Measurements from ENCODE around the gene FHIP2A.
A peak's percentile ranks its signal among the peaks of the same experiment; 100 is the strongest.
"Not testable (repeated sequence)": the region's sequence is repeated elsewhere in the genome, so short reads cannot be mapped to it uniquely, and the experiment has no call there.

FHIP2A gene, protein sequence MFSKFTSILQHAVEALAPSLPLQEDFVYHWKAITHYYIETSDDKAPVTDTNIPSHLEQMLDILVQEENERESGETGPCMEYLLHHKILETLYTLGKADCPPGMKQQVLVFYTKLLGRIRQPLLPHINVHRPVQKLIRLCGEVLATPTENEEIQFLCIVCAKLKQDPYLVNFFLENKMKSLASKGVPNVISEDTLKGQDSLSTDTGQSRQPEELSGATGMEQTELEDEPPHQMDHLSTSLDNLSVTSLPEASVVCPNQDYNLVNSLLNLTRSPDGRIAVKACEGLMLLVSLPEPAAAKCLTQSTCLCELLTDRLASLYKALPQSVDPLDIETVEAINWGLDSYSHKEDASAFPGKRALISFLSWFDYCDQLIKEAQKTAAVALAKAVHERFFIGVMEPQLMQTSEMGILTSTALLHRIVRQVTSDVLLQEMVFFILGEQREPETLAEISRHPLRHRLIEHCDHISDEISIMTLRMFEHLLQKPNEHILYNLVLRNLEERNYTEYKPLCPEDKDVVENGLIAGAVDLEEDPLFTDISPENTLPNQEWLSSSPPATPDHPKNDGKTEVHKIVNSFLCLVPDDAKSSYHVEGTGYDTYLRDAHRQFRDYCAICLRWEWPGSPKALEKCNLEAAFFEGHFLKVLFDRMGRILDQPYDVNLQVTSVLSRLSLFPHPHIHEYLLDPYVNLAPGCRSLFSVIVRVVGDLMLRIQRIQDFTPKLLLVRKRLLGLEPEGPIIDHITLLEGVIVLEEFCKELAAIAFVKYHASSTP

DNA sequence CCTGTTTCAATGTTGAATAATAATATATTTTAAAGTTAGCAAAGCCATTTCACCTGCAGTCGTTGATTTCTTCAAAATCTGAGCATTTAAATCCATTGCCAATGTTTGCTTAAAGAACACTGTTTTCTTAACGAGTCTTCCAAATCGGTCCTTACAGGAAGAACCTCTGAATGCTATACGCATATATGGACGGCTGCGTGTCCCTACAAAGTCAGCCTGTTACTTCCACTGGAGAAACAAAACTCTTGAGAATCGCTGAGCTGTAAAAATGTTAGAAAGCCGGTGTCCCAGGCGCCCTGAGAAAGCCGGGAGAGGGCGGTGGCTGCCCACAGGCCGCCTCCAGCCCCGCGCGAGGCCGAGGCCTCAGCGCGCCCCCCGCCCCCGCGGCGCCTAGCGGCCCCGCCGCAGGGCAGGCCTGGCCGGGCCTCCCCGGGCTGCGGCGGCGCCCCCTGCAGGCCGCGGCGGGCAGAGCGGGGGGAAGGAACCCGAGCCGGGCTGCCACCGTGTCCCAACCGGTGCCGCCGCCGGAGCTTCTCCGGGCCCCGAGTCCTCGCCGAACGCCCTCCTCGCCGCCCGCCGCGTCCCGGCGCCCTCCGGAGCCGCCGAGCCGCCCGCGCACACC, at the start of gene FHIP2A:
Gene FHIP2A (plus strand): TSS at position 488 of the 622 bp plus-strand sequence. CDS start 299 bp downstream, outside the sequence.
- peak; percentile 67 for DNase-seq

- DNase-seq, result no peak
Observed at GRCh38 chr10:114772496-114773196, 48.9 kb upstream of the FHIP2A start.

GRCh38 chr10:114773197-114773532, 48.4 kb upstream of the FHIP2A start:
- DNase-seq, result no peak

- not testable (repeated sequence) for DNase-seq
Observed at GRCh38 chr10:114775082-114775481, 46.5 kb upstream of the FHIP2A start.

GRCh38 chr10:114777415-114777814, 44.2 kb upstream of the FHIP2A start:
- no peak for DNase-seq

DNA sequence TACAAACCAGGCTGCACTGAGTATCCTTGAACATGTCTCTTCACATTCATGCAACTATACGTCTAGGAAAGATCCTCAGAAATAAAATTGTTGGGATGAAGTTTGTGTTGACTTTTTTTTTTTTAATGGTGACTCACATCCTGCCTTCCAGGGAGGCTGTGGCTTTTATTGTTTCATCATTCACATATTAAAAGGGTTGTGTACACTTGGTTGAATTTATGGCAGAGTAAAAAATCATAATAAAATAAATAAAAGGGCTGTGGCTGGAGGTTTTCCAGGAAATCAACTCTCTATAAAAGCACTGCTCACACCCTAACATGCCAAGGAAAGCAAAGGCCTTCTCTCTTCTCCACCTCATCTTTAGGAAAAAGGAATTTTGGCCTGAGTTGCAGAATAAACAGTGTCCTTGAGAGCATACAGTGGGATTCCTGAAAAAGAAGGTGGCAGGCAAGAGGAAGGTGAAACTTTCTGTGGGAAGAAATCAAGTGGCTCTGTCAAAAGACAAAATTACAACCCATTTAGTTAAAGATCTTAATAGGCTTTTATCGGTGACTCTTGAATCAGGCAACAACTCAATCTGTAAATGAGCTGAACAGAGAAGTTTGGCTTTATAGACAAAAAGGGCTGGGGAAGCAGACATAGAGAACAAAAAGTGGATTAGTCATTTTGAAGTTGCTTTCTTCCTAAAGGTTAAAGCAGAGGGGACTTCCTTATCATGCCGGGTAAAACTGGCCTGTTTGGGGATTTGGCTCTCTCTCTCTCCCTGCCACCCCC, 41.6 kb upstream of the FHIP2A start:
- peak; percentile 49 for DNase-seq

GRCh38 chr10:114780577-114781184, 40.9 kb upstream of the FHIP2A start:
- DNase-seq, result no peak

- DNase-seq, result no peak
Observed at GRCh38 chr10:114782666-114783065, 38.9 kb upstream of the FHIP2A start.

GRCh38 chr10:114783686-114784085, 37.9 kb upstream of the FHIP2A start:
- DNase-seq, result no peak

DNA sequence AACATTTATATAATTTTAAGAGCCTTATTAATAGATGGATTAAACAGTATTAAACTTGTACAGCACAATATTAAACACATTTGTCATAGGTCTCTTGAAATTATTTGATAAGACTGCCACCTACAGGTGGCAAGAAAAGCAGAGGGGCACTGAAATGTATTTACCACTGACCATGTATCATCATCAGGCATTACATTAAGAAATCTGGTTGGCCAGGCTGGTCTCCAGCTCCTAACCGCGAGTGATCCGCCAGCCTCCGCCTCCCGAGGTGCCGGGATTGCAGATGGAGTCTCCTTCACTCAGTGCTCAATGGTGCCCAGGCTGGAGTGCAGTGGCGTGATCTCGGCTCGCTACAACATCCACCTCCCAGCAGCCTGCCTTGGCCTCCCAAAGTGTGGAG, 35.1 kb upstream of the FHIP2A start:
- peak; percentile 41 for DNase-seq

- DNase-seq, result not testable (repeated sequence)
Observed at GRCh38 chr10:114787131-114787530, 34.4 kb upstream of the FHIP2A start.

- DNase-seq, result no peak
Observed at GRCh38 chr10:114791768-114792167, 29.8 kb upstream of the FHIP2A start.

GRCh38 chr10:114795039-114795438, 26.5 kb upstream of the FHIP2A start:
- no peak for DNase-seq

DNA sequence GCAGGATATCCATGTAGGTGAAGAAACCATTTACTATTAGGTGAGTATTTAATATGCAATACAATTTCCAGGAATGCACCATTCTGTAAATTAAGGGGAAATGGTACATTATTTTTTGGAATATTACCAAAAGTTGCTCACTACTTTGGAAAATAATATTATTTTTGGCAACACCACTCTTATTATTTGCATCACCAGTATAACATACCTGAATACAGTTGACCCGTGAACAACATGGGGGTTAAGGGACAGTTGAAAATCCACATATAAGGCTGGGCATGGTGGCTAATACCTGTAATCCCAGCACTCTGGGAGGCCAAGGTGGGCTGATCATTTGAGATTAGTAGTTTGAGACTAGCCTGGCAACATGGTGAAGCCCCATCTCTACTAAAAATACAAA, 21.2 kb upstream of the FHIP2A start:
- no peak for DNase-seq

GRCh38 chr10:114801411-114801813, 20.2 kb upstream of the FHIP2A start:
- no peak for DNase-seq

DNA sequence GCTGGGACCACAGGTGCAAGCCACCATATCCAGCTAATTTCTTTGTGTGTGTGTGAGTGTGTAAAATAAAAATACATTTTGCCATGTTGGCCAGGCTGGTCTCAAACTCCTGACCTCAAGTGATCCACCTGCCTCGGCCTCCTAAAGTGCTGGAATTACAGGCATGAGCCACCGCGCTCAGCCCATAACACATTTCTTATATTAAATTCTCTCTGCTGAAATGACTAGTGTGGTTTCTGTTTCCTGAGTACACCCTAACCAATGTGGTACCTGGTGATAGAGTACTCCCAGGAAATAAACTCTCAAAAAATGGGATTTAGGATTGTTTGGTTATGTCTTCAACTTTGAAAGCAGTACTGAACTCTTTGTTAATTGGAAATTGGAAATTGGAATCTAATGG, 19.4 kb upstream of the FHIP2A start:
- DNase-seq, result no peak

DNA sequence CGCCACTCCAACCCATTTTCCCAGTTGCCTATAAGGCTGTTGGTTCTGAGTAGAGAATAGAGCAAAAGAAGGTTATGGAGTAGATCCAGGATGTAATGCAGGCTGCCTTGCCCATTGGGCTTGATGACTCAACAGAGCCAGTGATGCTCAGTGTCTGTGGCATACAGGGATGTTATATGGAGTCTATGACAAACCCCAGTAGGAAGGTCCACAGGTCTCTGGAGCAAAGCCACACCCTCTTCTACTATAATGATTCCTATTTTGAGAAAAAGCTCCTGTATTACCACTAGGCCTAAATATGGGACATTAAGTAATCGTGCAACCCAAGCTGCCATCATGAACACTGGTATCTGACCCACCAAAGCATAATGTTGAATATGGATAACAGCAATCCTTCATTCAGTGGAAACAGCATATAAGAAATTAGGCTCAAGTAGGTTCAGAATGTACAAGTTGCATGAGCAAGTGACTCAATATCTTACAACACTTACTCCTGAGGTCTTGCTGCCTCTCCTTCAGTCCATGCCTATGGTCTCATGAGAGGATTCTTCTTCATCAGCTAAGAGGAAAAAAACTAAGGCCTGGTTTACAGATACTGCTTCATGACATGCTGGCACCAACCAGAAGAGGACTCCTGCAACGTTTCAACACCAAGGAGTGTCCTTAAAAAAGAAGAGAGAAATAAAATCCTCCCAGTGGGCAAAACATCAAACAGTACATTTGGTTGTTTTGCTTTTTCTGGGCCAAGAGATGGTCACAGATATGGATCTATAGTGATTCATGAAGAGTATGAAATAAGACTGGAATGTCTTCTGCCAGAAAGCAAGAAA, 14.8 kb upstream of the FHIP2A start:
- DNase-seq, result no peak

DNA sequence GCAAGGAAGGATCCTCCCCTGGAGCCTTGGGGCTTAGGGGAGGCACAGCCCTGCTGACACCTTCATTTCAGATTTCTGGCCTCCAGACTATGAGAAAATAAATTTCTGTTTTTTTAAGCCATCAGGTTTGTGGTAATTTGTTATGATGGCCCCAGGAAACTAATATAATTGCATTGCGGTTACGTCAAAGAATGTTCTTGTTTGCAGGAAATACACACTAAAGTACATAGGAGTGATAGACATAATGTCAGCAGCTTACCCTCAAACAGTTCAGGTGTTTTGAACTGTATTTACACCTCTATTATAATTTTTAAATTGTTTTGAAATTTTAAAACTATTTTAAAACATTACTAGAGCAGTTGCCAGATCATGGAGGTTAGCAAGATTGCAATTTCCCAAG, 12.6 kb upstream of the FHIP2A start:
- DNase-seq, result no peak

DNA sequence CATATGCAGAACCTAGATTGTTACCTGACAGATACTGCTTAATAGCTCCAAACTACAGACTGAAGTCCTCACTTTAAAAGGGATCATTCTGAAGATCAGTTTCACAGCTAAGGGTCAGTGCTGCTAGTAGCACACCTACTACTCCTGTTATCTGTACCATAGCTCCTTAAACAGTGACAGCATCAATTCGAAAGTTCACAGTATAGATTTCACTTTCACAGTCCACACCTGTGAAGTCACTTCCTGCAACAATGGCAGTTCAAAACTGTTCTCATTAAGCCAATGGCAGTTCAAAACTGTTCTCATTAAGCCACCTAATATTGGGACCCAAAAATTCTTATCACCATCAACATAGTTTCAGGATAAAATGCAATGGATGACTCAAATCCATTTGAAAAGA, 10.7 kb upstream of the FHIP2A start:
- DNase-seq, result no peak

DNA sequence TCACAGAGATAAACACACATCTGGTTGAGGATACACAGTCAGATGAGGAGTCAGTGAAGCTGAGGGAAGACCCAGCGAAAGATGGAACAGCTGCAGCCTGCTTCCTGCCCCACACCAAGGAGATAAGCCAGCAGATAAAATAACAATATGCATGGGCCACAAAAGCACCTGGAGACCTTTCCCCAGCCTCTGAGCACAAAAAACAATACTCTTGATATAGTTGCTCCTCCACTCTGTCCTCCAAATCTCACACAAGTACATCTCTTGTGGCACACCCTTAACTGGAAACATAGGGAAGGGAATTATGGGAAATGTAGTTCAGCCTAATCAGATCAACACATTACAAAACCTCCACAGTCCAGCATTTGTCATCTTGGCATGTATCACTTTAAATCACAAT, 9.7 kb upstream of the FHIP2A start:
- DNase-seq, result no peak

DNA sequence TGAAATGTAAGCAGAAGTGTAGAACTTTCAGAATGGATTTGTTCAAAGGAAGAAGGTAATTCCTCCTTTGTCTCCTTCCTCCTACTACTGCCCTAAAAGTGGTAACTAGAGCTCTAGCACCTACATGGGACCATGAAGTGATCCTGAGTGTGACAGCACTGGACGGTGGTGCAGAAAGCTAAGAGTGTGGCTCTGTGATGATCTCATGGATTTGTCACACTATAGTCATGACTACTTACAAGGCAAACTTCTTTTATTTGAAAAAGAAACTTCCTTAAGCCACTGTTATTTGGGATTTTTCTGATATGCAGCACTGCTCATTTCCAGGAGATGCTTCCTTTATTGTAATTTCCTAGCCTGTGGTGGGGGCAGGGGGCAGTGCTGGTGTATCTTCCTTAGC, 5.8 kb upstream of the FHIP2A start:
- no peak for DNase-seq

Data from T1000 (cell line).